GM10847 (cell line): ENCODE measurements around the gene SLC24A3.

Experiments used
- POLR2A ChIP-seq: IDR thresholded peaks from 2 replicates; pipeline ENCODE4 v1.6.1; 2011; ENCODE audit not compliant: insufficient read length; ENCODE audit errors: extremely low read depth

Gene SLC24A3

GRCh38 chr20:19540392-19540791 is 327.9 kb downstream of the SLC24A3 start:
- no peak for TF ChIP-seq POLR2A

- no peak for TF ChIP-seq POLR2A
These were observed 330.7 kb downstream of the SLC24A3 start for GRCh38 chr20:19543101-19543500.

- no peak for TF ChIP-seq POLR2A
These were observed 332.2 kb downstream of the SLC24A3 start for GRCh38 chr20:19544684-19545083.

- TF ChIP-seq POLR2A, result no peak
These were observed 334.2 kb downstream of the SLC24A3 start for GRCh38 chr20:19546648-19547047.

- no peak for TF ChIP-seq POLR2A
These were observed 335.1 kb downstream of the SLC24A3 start for GRCh38 chr20:19547547-19547946.

GRCh38 chr20:19549896-19550295 is 337.5 kb downstream of the SLC24A3 start:
- TF ChIP-seq POLR2A, result no peak

GRCh38 chr20:19552221-19553180 is 340.1 kb downstream of the SLC24A3 start:
- TF ChIP-seq POLR2A, result no peak

GRCh38 chr20:19554666-19555065 is 342.2 kb downstream of the SLC24A3 start:
- no peak for TF ChIP-seq POLR2A

GRCh38 chr20:19555726-19556125 is 343.3 kb downstream of the SLC24A3 start:
- TF ChIP-seq POLR2A, result no peak

- no peak for TF ChIP-seq POLR2A
These were observed 344.8 kb downstream of the SLC24A3 start for GRCh38 chr20:19557291-19557690.

- no peak for TF ChIP-seq POLR2A
These were observed 348.5 kb downstream of the SLC24A3 start for GRCh38 chr20:19560881-19561480.

- TF ChIP-seq POLR2A, result no peak
These were observed 350.0 kb downstream of the SLC24A3 start for GRCh38 chr20:19562426-19562825.

- TF ChIP-seq POLR2A, result no peak
These were observed 351.8 kb downstream of the SLC24A3 start for GRCh38 chr20:19564261-19564660.

- TF ChIP-seq POLR2A, result no peak
These were observed 353.3 kb downstream of the SLC24A3 start for GRCh38 chr20:19565736-19566135.

GRCh38 chr20:19566226-19566945 is 353.9 kb downstream of the SLC24A3 start:
- TF ChIP-seq POLR2A, result no peak

GRCh38 chr20:19568128-19568527 is 355.7 kb downstream of the SLC24A3 start:
- no peak for TF ChIP-seq POLR2A

GRCh38 chr20:19571996-19572395 is 359.6 kb downstream of the SLC24A3 start:
- TF ChIP-seq POLR2A, result no peak
